Right cardiac atrium (tissue), 5 donors: ENCODE results near the gene PEAK1. TPM values are rescaled to one million over a fixed set of nuclear protein-coding genes. Genes with fewer than 3 reads are reported as not detected.

Source experiments
- ATAC-seq, 2 donors: fragments of 200-7000 bp; cut with Tn5 transposase; one replicate each; pipeline versions ENCODE4 v1.8.0 to v1.9.1; 2020; ENCODE audit warnings: moderate library complexity in 2 of 2, mild to moderate bottlenecking in 1 of 2
- DNase-seq, 3 donors: peaks; one replicate each; pipeline ENCODE4 v3.0.0-alpha.2; 2020
- H3K27ac ChIP-seq: one replicate; pipeline ENCODE4 v1.5.1; 2013; ENCODE audit warnings: mild to moderate bottlenecking, low read length, control low read depth, moderate library complexity
- H3K27me3 ChIP-seq: one replicate; pipeline ENCODE4 v1.6.1; 2013; ENCODE audit not compliant: control insufficient read depth, insufficient read depth
- H3K4me1 ChIP-seq: one replicate; pipeline ENCODE4 v1.6.1; 2013; ENCODE audit warnings: low read length; ENCODE audit not compliant: control insufficient read depth, insufficient read depth
- H3K4me3 ChIP-seq: one replicate; pipeline ENCODE4 v1.5.1; 2013; ENCODE audit warnings: low read length, control low read depth
- H3K9me3 ChIP-seq: one replicate; pipeline ENCODE4 v1.6.1; 2013; ENCODE audit warnings: low read length; ENCODE audit not compliant: control insufficient read depth
- WGBS: extraction: QIAGEN DNeasy Blood & Tissue Kit; methylation state at CpG from one replicate; pipeline ENCODE4 v1.1.7; 2013; 5-methylcytosine and 5-hydroxymethylcytosine counted together
- intact Hi-C, 4 donors: fragments of 100-400 bp; cut with DNase I; formaldehyde crosslinking; loops; one replicate each; pipeline versions ENCODE4 v1.11.0 to v1.14.0; 2022 to 2023
- polyA plus RNA-seq: library from polyadenylated mRNA; stranded (reverse); fragments of 200-250 nt; gene quantifications from one replicate; pipeline ENCODE4 v1.2.3, GENCODE V29; 2013
- total RNA-seq, 4 donors: library from RNA; stranded (reverse); fragmentation: NEBNext Ultra II Directional; extraction: Animal tissue kit (Norgen Biotek cat#: 25700); gene quantifications; one replicate each; pipeline ENCODE4 v1.2.1, GENCODE V29; 2021
- donor health status: healthy with polysubstance abuse.
- donor health status: DM: no; HTN: yes; CAD: no.
- donor health status: DM: no; HTN: no; CAD: no.
- donor health status: DM: no; HTN: yes; CAD: no; lungs with severe emphysema.
- donor health status: DM: yes; HTN: yes; CAD: no.

The PEAK1 gene
- total and polyA plus RNA-seq, 5 donors, result 13.8 to 97.3 (median 89.4) TPM

DNA sequence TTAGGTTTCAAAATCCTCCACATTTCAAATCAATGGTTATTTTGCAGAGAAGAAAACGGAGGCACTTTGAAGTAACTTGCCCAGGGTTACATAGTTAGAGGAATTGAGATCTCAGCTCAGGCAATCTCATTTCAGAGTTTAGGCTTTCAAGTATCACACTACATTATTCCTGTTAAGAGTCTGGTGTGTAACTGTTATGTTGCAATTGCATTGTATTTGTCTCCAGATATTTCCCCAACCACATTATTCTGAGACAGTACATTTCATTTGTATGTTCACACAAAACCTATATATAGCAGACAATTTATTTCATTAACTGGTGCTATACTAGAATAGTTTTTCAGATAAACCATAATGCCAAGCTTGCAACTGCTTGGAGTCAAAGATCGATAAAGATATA lies 194.8 kb downstream of the PEAK1 start:
- DNase-seq (no peak), ATAC-seq (no peak)
- Histone ChIP-seq H3K9me3 (no peaks in the 10 kb centered on the region), H3K4me1 (no peaks in the 10 kb centered on the region), H3K4me3 (no peak overlapping the region), H3K27ac (no peak overlapping the region), H3K27me3 (no peaks in the 10 kb centered on the region)
- intact Hi-C loops, result no loop called here
- WGBS, result 69% methylated on average over 2 of the region's 2 CpGs

DNA sequence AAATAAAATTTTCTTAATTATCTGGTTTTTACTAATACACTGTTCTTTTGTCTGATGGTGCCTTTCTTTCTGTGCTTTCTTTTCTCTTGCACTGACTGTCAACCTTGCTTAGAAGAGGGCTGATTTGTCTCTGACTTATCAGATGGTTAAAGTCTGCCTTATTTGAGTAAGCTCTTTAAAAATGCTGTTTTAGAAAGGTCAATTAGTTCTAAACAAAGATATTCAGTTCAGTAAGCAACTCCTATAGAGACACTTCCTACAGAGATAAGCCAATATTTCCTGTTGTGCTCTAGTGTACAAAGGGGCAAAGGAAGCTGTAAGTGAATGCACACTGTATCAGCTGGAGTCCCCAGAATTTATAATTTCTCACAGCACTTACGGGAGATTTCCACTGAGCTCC lies 195.6 kb downstream of the PEAK1 start:
- 55% methylated on average over 1 of the region's 1 CpG for WGBS
- no peak overlapping the region for H3K27ac ChIP-seq
- ATAC-seq, result no peak

GRCh38 chr15:77221708-77222107 lies 198.2 kb downstream of the PEAK1 start:
- 74% methylated on average over 3 of the region's 3 CpGs for WGBS
- H3K27me3 ChIP-seq, result no peaks in the 10 kb centered on the region
- no peak overlapping the region for H3K4me3 ChIP-seq
- ATAC-seq (no peak), DNase-seq (no peak)
- H3K9me3 ChIP-seq, result no peaks in the 10 kb centered on the region
- H3K27ac ChIP-seq, result no peak overlapping the region
- intact Hi-C loops, result no loop called here
- H3K4me1 ChIP-seq, result no peaks in the 10 kb centered on the region

More for the DNA sequence above, 195.6 kb downstream of the PEAK1 start:
- no peaks in the 10 kb centered on the region for H3K27me3 ChIP-seq
- H3K4me1 ChIP-seq, result no peaks in the 10 kb centered on the region
- DNase-seq, result no peak
- no peak overlapping the region for H3K4me3 ChIP-seq
- H3K9me3 ChIP-seq, result no peaks in the 10 kb centered on the region
- intact Hi-C loops, result no loop called here

- Histone ChIP-seq H3K4me1 (no peaks in the 10 kb centered on the region), H3K27me3 (no peaks in the 10 kb centered on the region), H3K4me3 (no peak overlapping the region), H3K27ac (no peak overlapping the region), H3K9me3 (no peaks in the 10 kb centered on the region)
- 81% methylated on average over 3 of the region's 3 CpGs for WGBS
- ATAC-seq (no peak), DNase-seq (no peak)
- intact Hi-C loops, result no loop called here
Observed at GRCh38 chr15:77221174-77221573, 198.7 kb downstream of the PEAK1 start.

DNA sequence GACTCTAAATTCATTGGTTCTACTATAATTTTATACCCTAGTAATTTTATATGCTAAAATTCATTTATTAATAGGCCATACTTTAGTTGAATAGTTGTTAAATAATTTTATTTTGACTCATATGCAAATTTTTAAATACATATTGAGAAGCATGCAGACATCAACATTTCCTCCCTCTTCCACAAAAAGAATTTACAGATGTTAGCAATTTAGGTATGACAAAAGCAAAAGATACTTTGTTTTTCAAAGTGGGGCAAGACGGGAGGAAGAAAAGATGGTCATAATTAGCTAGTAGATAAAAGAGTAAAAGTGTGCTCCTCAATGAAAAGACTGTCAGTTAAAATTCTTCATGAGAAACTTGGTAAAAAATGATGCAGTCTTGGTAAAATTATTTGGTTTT lies 200.1 kb downstream of the PEAK1 start:
- H3K27me3 ChIP-seq, result no peaks in the 10 kb centered on the region
- intact Hi-C loops, result no loop called here
- H3K4me3 ChIP-seq, result no peak overlapping the region
- DNase-seq (no peak), ATAC-seq (no peak)
- no peaks in the 10 kb centered on the region for H3K4me1 ChIP-seq
- no peaks in the 10 kb centered on the region for H3K9me3 ChIP-seq
- H3K27ac ChIP-seq, result no peak overlapping the region
- 90% methylated on average over 1 of the region's 1 CpG for WGBS

DNA sequence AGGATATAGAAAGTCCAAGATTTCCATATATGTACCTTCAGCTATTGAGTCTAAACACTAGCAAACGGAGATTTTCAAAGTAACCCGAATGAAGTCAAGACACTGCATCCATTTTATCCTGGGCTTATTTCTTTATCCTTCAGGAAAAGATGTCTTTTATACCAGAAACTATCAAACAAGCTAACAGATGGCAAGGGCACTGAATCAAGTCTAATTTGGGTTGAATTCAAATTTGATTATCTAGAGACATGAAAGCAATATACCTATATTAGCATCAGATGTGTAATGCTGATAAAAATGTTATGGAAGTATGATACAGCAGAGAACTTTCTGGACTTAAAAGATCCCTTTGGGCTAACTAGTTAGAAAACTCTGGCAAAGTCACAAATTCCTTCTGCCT lies 210.7 kb downstream of the PEAK1 start:
- intact Hi-C loops, result no loop called here
- DNase-seq, result no peak
- WGBS, result 96% methylated on average over 2 of the region's 2 CpGs
- Histone ChIP-seq H3K27ac (no peak overlapping the region), H3K27me3 (no peaks in the 10 kb centered on the region), H3K4me1 (no peaks in the 10 kb centered on the region), H3K9me3 (no peaks in the 10 kb centered on the region), H3K4me3 (no peak overlapping the region)
- ATAC-seq, result no peak

DNA sequence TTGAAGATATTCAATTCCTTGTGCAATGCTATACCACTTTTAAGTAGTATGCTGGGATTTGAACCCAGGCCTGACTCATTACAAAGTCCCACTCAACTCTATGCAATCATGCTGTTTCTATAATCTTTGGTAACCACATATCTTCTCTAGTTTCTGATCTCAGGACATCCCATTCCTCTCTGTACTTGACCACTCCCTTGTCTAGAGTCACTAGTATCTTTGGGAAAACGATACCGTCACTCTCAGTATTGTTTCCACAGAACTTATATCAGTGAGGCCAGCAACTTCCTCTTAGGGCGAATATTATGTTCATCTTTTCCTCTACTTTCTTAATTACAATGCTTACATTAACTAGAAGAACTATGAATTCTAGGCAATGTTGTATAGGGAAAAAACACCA lies 211.7 kb downstream of the PEAK1 start:
- Histone ChIP-seq H3K27ac (no peak overlapping the region), H3K4me1 (no peaks in the 10 kb centered on the region), H3K4me3 (no peak overlapping the region), H3K9me3 (no peaks in the 10 kb centered on the region), H3K27me3 (no peaks in the 10 kb centered on the region)
- DNase-seq (no peak), ATAC-seq (peak in 1 of 2 donors; percentile 59)
- intact Hi-C loops, result no loop called here
- 73% methylated on average over 3 of the region's 3 CpGs for WGBS

DNA sequence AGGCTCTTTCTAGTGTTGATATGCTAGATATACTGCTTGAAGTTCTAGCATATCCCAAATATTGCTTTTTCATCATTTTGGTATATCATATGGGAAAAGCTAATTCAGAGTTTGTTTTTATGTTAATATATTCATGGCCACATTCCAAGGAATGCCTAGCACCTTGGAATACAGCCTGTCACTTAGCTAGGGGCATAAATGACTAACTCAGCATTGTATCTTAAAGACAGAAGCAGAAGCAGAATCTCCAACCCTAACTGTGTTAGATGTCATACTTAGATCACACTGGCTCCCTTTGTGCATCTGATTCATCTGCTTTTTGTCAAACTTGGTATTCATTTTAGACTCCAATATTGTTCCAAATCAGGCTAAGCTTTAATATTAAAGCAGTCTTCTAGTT lies 218.2 kb downstream of the PEAK1 start:
- no peak for ATAC-seq
- H3K4me1 ChIP-seq, result no peaks in the 10 kb centered on the region
- H3K27ac ChIP-seq, result no peak overlapping the region
- DNase-seq, result no peak
- H3K4me3 ChIP-seq, result no peak overlapping the region
- intact Hi-C loops, result no loop called here
- no peaks in the 10 kb centered on the region for H3K9me3 ChIP-seq
- no peaks in the 10 kb centered on the region for H3K27me3 ChIP-seq

- Histone ChIP-seq H3K27ac (no peak overlapping the region), H3K4me1 (peaks cover 2% of the 10 kb centered on the region), H3K27me3 (no peaks in the 10 kb centered on the region), H3K4me3 (no peak overlapping the region), H3K9me3 (no peaks in the 10 kb centered on the region)
- DNase-seq (no peak), ATAC-seq (no peak)
- intact Hi-C loops, result loop anchor here in 1 of 4 donors (5.0 kb wide), 1 partner anchor 211 kb away; no protein-coding TSS in a partner anchor
Observed at GRCh38 chr15:77196381-77196780, 223.5 kb downstream of the PEAK1 start.

DNA sequence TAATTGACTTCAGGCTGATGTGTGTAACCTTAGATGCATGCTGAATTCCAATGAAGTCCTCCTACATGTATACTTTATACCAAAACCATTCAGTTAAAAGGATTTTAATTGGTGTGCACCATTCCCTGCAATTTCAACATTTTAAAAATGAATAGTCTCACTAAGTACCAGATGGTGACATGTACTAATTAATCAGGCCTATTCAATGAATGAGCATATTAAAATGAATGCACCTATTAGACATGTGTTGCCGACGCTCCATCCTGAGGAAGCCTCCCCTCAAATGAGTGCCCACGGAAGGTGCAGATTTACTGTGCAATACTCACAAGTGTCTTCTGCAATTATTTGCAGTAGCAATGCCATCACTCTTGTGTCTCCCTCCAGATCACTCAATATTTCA lies 224.3 kb downstream of the PEAK1 start:
- Histone ChIP-seq H3K27ac (no peak overlapping the region), H3K4me3 (no peak overlapping the region), H3K27me3 (no peaks in the 10 kb centered on the region), H3K4me1 (peaks cover 2% of the 10 kb centered on the region), H3K9me3 (no peaks in the 10 kb centered on the region)
- no peak for ATAC-seq
- DNase-seq, result no peak
- WGBS, result 96% methylated on average over 3 of the region's 3 CpGs
- intact Hi-C loops, result loop anchor here in 1 of 4 donors (5.0 kb wide), 1 partner anchor 212 kb away; no protein-coding TSS in a partner anchor

GRCh38 chr15:77192451-77192850 lies 227.5 kb downstream of the PEAK1 start:
- ATAC-seq, result no peak
- Histone ChIP-seq H3K4me1 (peaks cover 11% of the 10 kb centered on the region), H3K4me3 (no peak overlapping the region), H3K9me3 (no peaks in the 10 kb centered on the region), H3K27ac (no peak overlapping the region), H3K27me3 (no peaks in the 10 kb centered on the region)
- intact Hi-C loops, result no loop called here
- WGBS, result 75% methylated on average over 4 of the region's 4 CpGs
- no peak for DNase-seq

GRCh38 chr15:77191230-77191834 lies 228.6 kb downstream of the PEAK1 start:
- intact Hi-C loops, result no loop called here
- H3K27me3 ChIP-seq, result no peaks in the 10 kb centered on the region
- ATAC-seq (no peak), DNase-seq (no peak)
- no peaks in the 10 kb centered on the region for H3K9me3 ChIP-seq
- no peak overlapping the region for H3K4me3 ChIP-seq
- 93% methylated on average over 2 of the region's 2 CpGs for WGBS
- H3K27ac ChIP-seq, result no peak overlapping the region
- peaks cover 12% of the 10 kb centered on the region for H3K4me1 ChIP-seq
